B cell (primary cell): ENCODE data around the gene SLC7A10. TPM values are rescaled to one million over a fixed set of nuclear protein-coding genes. Genes with fewer than 3 reads are reported as not detected.

Experiments used
- ATAC-seq: fragments of 200-7000 bp; cut with Tn5 transposase; one replicate; pipeline ENCODE4 v1.10.0; 2021; ENCODE audit warnings: low read depth, mild to moderate bottlenecking, moderate number of reproducible peaks, moderate library complexity
- CTCF ChIA-PET: fragments of 350-600 bp; sonication (Branson Sonifier 250); formaldehyde crosslinking; loops from one replicate; lab custom pipeline; 2021; ENCODE audit warnings: antibody characterized with exemption, inconsistent platforms; lab: Charles Lee
- POLR2A ChIA-PET: fragments of 350-600 bp; sonication (Branson Sonifier 250); formaldehyde crosslinking; loops from one replicate; lab custom pipeline; 2021; ENCODE audit warnings: antibody characterized with exemption; lab: Charles Lee
- DNase-seq: peaks from one replicate; pipeline ENCODE4 v3.0.0; 2013
- H2AFZ ChIP-seq: 2 replicates; pipeline ENCODE4 v1.6.1; 2012; ENCODE audit warnings: mild to moderate bottlenecking, low read depth, low read length; ENCODE audit not compliant: insufficient read depth, poor library complexity, severe bottlenecking
- H3K27ac ChIP-seq, 2 donors: 1 replicate in 1 of 2; 2 replicates in 1 of 2; pipeline ENCODE4 v1.5.1; 2012 to 2013; ENCODE audit warnings: low read length in 2 of 2, mild to moderate bottlenecking in 2 of 2, moderate library complexity in 1 of 2
- H3K27me3 ChIP-seq, 4 experiments: fragments of 200-600 bp in 1 of 4; sonication (generic) in 1 of 4; replicated peaks in 1 of 4; 1 replicate in 2 of 4; 2 replicates in 2 of 4; pipeline versions ENCODE4 v1.6.1 to v1.7.0; 2013 to 2016; ENCODE audit warnings: low read length in 3 of 4, mild to moderate bottlenecking in 2 of 4, mixed read lengths in 1 of 4, moderate library complexity in 1 of 4; ENCODE audit not compliant: insufficient read depth in 4 of 4, control insufficient read depth in 3 of 4; ENCODE audit errors: control extremely low read depth in 1 of 4
- H3K36me3 ChIP-seq, 2 experiments: replicated peaks in 1 of 2; 1 replicate in 1 of 2; 2 replicates in 1 of 2; pipeline versions ENCODE4 v1.6.1 to v1.7.1; 2013; ENCODE audit warnings: low read length in 1 of 2; ENCODE audit not compliant: insufficient read depth in 2 of 2, control insufficient read depth in 1 of 2; ENCODE audit errors: control extremely low read depth in 1 of 2, extremely low read depth in 1 of 2
- H3K4me1 ChIP-seq, 2 donors: fragments of 200-600 bp in 1 of 2; sonication (generic) in 1 of 2; 1 replicate in 1 of 2; 2 replicates in 1 of 2; pipeline versions ENCODE4 v1.5.1 to v1.6.1; 2013 to 2017; ENCODE audit warnings: low read length in 2 of 2; ENCODE audit not compliant: control insufficient read depth in 2 of 2, insufficient read depth in 2 of 2
- H3K4me2 ChIP-seq: replicated peaks from 2 replicates; pipeline ENCODE3; 2012; ENCODE audit warnings: mild to moderate bottlenecking, low read depth, low read length; ENCODE audit not compliant: poor library complexity, severe bottlenecking
- H3K4me3 ChIP-seq, 5 experiments: fragments of 200-600 bp in 1 of 5; sonication (generic) in 1 of 5; 1 replicate in 3 of 5; 2 replicates in 2 of 5; pipeline versions ENCODE4 v1.5.1 to v1.7.0; 2011 to 2016; ENCODE audit warnings: low read length in 4 of 5, mild to moderate bottlenecking in 4 of 5, low read depth in 2 of 5, control low read depth in 1 of 5, moderate library complexity in 1 of 5; ENCODE audit not compliant: insufficient read depth in 1 of 5; ENCODE audit errors: control extremely low read depth in 1 of 5, extremely low read depth in 1 of 5
- H3K79me2 ChIP-seq: fragments of 200-600 bp; sonication (generic); one replicate; pipeline ENCODE4 v1.6.0; 2016; ENCODE audit warnings: low read length; ENCODE audit not compliant: control insufficient read depth, insufficient read depth
- H3K9ac ChIP-seq: fragments of 200-600 bp; sonication (generic); 2 replicates; pipeline ENCODE4 v1.6.1; 2017; ENCODE audit warnings: mild to moderate bottlenecking, low read length, moderate library complexity
- H3K9me3 ChIP-seq, 3 donors: one replicate each; pipeline versions ENCODE4 v1.6.1 to v1.7.1; 2013; ENCODE audit warnings: low read length in 2 of 3; ENCODE audit not compliant: control insufficient read depth in 2 of 3, insufficient read depth in 1 of 3; ENCODE audit errors: control extremely low read depth in 1 of 3
- H4K20me1 ChIP-seq: 2 replicates; pipeline ENCODE4 v1.6.0; 2012; ENCODE audit warnings: mild to moderate bottlenecking, low read length; ENCODE audit not compliant: insufficient read depth, control insufficient read depth, poor library complexity, severe bottlenecking
- H3K27ac Mint-ChIP-seq: one replicate; pipeline ENCODE4 v1.8.0; 2021; ENCODE audit warnings: mixed read lengths
- H3K27me3 Mint-ChIP-seq: one replicate; pipeline ENCODE4 v1.8.0; 2021; ENCODE audit warnings: mixed read lengths
- H3K4me1 Mint-ChIP-seq: one replicate; pipeline ENCODE4 v1.8.0; 2021; ENCODE audit warnings: mixed read lengths
- H3K4me3 Mint-ChIP-seq: one replicate; pipeline ENCODE4 v1.8.0; 2021; ENCODE audit warnings: mixed read lengths
- H3K9me3 Mint-ChIP-seq: one replicate; pipeline ENCODE4 v1.8.0; 2022; ENCODE audit warnings: mixed read lengths; ENCODE audit not compliant: insufficient read depth
- EZH2 ChIP-seq: IDR thresholded peaks from 2 replicates; pipeline ENCODE4 v1.6.1; 2012; ENCODE audit warnings: borderline replicate concordance, low read depth, mild to moderate bottlenecking, moderate library complexity, low read length; ENCODE audit not compliant: insufficient read depth, poor library complexity, severe bottlenecking
- WGBS: methylation state at CpG from one replicate; pipeline ENCODE4 v1.1.5; 2013; ENCODE audit warnings: missing lambda C conversion rate; ENCODE audit not compliant: insufficient coverage; 5-methylcytosine and 5-hydroxymethylcytosine counted together
- intact Hi-C: fragments of 100-400 bp; cut with micrococcal nuclease; formaldehyde crosslinking; loops from one replicate; pipeline ENCODE4 v1.10.0; 2022
- polyA plus RNA-seq: library from polyadenylated mRNA; depleted of rRNA; stranded (reverse); fragments of >200 nt; gene quantifications from 2 replicates; pipeline ENCODE4 v1.2.3, GENCODE V29; 2012
- total RNA-seq, 2 donors: library from RNA; stranded (reverse); fragments of 120-200 nt in 1 of 2; gene quantifications; 1 replicate in 1 of 2; 2 replicates in 1 of 2; pipeline versions ENCODE4 v1.2.3 to v1.2.4, GENCODE V29; 2013 to 2022
- TF ChIP-seq, protein P1 (sequence below): fragments of 200-600 bp; IDR thresholded peaks from one replicate; pipeline ENCODE4 v1.8.0; 2022; ENCODE audit warnings: antibody characterized with exemption, mild to moderate bottlenecking

The SLC7A10 gene
- total and polyA plus RNA-seq, 2 donors (not counting 1 experiment from before 2014, with no cell fraction given): not detected

DNA sequence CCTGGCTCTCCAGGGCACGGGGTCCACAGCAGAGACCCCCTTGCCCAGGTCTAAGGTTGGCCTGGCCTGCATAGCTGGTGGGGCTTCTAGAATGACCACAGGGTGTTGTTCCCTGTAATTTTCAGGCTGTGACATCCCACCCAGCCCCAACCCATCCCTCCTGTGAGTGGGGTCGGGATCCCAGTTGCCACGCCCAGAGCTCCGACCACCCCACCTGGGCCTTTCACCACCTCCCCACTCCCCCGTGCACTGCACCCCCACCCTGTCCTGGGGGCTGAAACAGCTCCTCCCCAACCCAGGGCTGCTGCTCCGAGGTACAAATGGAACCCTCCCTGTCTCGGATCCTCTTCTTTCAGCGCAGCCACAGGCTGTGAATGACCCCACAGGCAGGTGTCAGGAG lies 8.4 kb upstream of the SLC7A10 start:
- ChIA-PET POLR2A (no interaction called here), CTCF (interaction anchor here (2.2 to 14.9 kb wide), 2 partner anchors 90 to 173 kb away, joined by 6 to 211 read pairs; no protein-coding TSS in a partner anchor)
- Histone ChIP-seq H3K27ac (no peak overlapping the region), H3K4me2 (no peak overlapping the region), H3K4me3 (no peak overlapping the region), H3K36me3 (no peaks in the 10 kb centered on the region), H3K9me3 (peaks cover 0 to 6% (median 0%) of the 10 kb centered on the region in 3 donors), H4K20me1 (no peaks in the 10 kb centered on the region), H3K9ac (no peak overlapping the region), H3K4me1 (peaks cover 0 to 6% of the 10 kb centered on the region in 2 donors), H3K79me2 (no peaks in the 10 kb centered on the region), H3K27me3 (peaks cover 0 to 5% (median 0%) of the 10 kb centered on the region in 4 experiments), H2AFZ (no peak overlapping the region)
- Mint-ChIP-seq H3K27ac (no peak overlapping the region), H3K9me3 (no peaks in the 10 kb centered on the region), H3K27me3 (peaks cover 18% of the 10 kb centered on the region), H3K4me3 (no peak overlapping the region), H3K4me1 (peaks cover 6% of the 10 kb centered on the region)
- WGBS: 95% methylated on average over 4 of the region's 8 CpGs
- no peak for TF ChIP-seq EZH2
- TF ChIP-seq, protein P1, sequence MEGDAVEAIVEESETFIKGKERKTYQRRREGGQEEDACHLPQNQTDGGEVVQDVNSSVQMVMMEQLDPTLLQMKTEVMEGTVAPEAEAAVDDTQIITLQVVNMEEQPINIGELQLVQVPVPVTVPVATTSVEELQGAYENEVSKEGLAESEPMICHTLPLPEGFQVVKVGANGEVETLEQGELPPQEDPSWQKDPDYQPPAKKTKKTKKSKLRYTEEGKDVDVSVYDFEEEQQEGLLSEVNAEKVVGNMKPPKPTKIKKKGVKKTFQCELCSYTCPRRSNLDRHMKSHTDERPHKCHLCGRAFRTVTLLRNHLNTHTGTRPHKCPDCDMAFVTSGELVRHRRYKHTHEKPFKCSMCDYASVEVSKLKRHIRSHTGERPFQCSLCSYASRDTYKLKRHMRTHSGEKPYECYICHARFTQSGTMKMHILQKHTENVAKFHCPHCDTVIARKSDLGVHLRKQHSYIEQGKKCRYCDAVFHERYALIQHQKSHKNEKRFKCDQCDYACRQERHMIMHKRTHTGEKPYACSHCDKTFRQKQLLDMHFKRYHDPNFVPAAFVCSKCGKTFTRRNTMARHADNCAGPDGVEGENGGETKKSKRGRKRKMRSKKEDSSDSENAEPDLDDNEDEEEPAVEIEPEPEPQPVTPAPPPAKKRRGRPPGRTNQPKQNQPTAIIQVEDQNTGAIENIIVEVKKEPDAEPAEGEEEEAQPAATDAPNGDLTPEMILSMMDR: no peak
- DNase-seq (no peak), ATAC-seq (no peak)
- intact Hi-C loops: loop anchor here (10.0 kb wide), 1 partner anchor 1481 kb away; no protein-coding TSS in a partner anchor

DNA sequence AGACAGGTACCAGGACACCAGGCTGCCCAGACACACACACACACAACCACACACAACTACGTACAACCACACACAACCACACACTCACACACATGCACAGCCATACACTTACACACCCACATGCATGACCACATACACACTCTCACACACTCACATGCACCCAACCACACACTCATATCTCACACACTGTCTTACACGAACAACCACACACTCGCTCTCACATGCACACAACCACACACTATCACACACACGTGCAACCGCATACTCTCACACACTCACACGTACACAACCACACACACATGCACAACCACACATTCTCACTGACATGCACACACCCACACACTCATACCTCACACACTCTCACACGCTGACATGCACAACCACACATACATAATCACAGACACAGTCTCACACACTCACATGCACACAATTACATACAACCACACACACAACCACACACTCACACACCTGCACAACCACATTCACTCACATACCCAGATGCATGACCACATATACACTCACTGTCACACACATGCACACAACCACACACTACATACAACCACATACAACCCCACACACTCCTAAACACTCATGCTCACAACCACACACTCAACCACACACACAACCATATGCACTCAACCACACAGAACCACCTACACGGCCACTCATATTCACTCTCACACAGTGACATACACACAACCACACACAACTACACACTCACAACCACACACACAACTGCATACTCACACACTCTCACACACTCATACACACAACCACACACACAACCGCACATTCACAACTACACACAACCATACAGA lies 7.6 kb upstream of the SLC7A10 start:
- no peaks in the 10 kb centered on the region for H3K79me2 ChIP-seq
- Mint-ChIP-seq H3K27me3 (peaks cover 24% of the 10 kb centered on the region), H3K27ac (no peak overlapping the region), H3K4me1 (peaks cover 6% of the 10 kb centered on the region), H3K9me3 (peaks cover 6% of the 10 kb centered on the region), H3K4me3 (no peak overlapping the region)
- no peak for ATAC-seq
- H3K36me3 ChIP-seq: no peaks in the 10 kb centered on the region
- no peak overlapping the region for H3K4me3 ChIP-seq
- H4K20me1 ChIP-seq: no peaks in the 10 kb centered on the region
- no peak overlapping the region for H3K27ac ChIP-seq
- DNase-seq: no peak
- H3K9me3 ChIP-seq: peaks cover 2 to 8% (median 6%) of the 10 kb centered on the region in 3 donors
- peaks cover 0 to 6% (median 2%) of the 10 kb centered on the region in 4 experiments for H3K27me3 ChIP-seq
- ChIA-PET CTCF (interaction anchor here (2.2 to 14.9 kb wide), 2 partner anchors 89 to 174 kb away, joined by 6 to 211 read pairs; no protein-coding TSS in a partner anchor), POLR2A (no interaction called here)
- H3K4me1 ChIP-seq: peaks cover 0 to 6% of the 10 kb centered on the region in 2 donors
- no peak overlapping the region for H3K4me2 ChIP-seq
- intact Hi-C loops: loop anchor here (10.0 kb wide), 1 partner anchor 1482 kb away; no protein-coding TSS in a partner anchor
- TF ChIP-seq EZH2: no peak
- TF ChIP-seq, protein P1: no peak
- no peak overlapping the region for H3K9ac ChIP-seq
- WGBS: 97% methylated on average over 9 of the region's 9 CpGs
- no peak overlapping the region for H2AFZ ChIP-seq
